Measurements from ENCODE around the gene MDFIC2.

- TF ChIP-seq CTCF (IDR thresholded peaks at IDR 0.05) (no peak), POLR2A (IDR thresholded peaks at IDR 0.05) (no peak), POLR2AphosphoS5 (IDR thresholded peaks at IDR 0.05) (no peak), EP300 (IDR thresholded peaks at IDR 0.05) (no peak)
These were observed 35.5 kb downstream of the MDFIC2 start for GRCh38 chr3:70276901-70277300.
